ENCODE data around the gene SYNPO.

Gene SYNPO

DNA sequence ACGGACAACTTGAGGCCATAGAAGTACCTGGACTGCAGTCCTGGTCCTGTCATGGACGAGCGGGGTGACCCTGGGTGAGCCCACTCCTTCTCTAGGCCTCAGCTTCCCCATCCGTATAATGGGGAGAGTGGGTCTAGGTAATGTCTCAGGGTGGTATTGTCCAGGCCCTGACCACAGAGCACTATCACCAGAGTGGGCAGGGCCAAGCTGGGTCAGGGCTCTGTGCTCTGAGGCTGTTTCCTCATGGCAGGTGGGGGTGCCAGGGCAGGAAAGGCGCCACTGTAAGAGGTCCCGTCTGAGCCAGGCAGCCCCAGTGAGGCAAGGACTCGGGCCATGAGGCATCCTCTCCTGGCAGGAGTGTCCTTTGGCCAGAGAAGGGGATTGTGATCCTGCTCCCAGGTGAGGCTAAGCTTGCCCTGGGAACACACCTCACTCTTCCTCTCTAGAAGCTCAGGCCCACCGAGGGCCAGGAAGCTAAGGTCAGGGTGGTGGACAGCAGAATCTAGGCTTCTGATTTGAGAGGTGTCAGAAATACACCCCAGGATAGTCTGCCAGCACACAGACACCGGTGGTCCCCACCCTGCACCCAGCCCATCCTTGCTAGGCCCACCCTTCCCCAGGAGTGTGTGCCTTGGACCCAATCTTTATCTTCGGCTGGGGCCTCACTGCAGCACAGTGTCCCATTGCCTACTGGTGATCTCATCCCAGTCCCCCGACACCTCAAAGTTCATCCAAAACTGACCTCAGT, 19.1 kb downstream of the SYNPO start:
- no peak for DNase-seq
- no peak for ATAC-seq

DNA sequence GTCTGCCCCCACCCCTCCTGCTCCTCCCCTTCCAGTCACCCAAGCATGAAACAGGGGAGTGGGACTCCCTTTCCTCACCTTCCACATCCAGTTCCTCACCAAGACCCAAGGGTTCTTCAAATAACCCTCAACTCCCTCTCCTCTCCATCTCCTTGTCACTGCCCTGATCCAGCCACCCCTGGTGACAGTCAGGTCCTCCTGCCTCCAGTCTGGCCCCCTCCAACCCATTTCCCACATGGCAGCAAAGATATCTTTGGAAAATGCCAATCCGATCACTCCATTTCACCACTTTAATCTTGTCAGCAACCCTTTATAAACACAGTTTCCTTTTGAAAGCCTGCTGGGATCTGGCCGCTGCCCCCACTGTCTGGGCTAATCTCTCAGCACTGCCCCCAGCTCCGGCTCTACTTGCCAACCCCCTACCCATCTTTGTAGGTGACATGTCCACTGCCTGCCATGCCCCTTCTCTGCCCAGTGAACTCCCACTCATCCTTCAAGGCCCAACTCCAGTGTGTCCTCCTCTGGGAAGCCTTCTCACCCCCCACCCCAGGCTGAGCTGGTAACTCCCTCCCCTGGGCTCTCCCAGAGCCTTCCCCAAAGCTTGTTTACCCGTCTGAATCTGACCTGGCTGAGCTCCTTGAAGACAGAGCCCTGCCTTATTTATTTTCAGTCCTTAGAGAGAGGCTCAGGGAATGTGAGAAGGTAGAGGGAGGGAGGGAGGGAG, 19.8 kb downstream of the SYNPO start:
- DNase-seq (no peak), ATAC-seq (no peak)

DNA sequence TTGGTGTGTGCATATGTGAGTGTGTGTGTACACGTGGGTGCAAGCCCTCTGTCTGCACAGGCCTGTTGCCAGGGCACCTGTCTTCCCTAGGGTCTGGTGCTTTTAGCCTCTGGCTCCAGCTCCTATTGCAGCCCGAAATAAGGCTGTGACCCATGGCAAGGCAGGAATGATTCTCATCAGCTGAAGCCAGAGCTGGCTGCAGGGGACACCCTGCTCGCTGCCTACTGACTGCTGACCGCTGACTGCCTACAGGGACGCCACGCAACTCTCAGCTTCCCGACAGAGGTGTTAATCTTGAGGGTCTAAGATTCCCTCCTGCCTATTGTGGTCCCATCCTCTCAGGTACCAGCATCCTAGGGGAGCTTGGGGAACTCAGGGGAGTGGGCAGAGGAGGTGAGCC, 20.6 kb downstream of the SYNPO start, which contains the start of gene MYOZ3:
MYOZ3 (plus strand) TSS at position 166 of the 400 bp plus-strand sequence. CDS start 1,691 bp downstream, outside the sequence.
- DNase-seq (no peak), ATAC-seq (no peak)

DNA sequence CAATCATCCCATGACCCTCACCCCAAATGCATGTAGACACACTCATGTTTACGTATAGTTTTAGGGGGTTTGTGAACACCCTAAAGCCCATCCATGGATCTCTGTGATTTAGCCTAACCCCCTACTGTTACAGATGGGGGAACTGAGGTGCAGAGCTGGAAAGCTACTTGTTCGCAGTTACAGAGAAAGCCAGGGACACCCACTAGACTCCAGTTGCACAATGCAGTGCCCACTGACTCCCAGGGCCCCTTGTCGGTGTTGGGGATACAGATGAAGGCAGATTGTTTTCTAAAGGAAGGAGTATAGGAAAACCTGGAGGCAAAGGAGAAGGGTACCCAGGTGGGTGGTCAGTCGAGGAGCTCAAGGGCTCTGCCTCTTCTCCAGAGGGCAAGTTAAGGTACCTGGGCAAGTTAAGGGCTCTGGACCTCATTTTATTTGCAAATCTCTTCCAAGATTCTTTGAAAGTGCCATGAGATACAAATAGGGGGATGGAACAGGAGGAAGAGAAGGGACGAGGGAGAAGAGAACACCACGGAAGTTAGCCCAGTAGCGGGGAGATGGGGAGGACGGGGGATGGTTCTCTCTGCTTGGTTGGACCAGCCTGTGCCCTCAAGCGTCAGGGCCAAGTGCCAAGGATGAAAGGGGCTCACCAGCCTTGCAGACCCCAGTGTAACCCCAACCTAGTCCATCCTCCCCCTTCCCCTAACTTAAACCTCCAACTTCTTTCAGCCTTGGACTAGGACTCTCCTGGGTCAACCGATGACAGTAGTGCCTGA, 21.5 kb downstream of the SYNPO start:
- DNase-seq (no peak), ATAC-seq (no peak)

DNA sequence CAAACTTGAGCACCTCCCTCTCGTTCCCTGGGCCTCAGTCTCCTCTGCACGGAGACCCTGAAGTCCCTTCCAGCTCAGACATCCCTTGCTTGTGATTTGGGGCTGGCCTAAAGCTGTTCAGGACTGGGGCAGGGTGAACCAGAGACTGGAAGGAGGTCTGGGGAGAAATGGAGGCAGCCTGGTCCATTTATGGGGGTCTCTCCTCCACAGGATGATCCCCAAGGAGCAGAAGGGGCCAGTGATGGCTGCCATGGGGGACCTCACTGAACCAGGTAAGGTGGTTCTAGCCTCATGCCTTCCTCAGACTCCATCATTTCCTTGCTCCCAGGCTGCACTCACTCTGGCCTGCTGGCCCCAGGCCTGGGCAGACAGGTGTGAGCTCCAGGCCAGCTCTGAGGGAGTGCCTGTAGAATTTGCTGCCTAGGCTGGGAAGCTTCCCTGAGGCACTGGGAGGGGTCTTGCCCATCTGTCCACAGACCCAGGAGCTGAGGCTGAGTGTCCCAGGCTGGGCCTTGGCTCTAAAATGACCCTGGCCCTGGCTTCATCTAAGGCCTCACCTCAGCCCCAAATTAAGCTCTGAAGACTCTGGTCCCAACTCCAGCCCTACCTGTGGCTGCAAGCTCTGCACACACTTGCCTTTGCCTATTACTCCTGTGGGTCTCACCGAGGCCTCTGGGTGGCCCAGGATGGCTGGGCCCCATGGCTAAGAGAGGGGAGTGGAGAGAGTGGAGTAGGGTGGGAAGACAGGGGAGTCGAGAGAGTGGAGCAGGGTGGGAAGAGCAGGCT, 22.5 kb downstream of the SYNPO start:
- DNase-seq (no peak), ATAC-seq (no peak)

DNA sequence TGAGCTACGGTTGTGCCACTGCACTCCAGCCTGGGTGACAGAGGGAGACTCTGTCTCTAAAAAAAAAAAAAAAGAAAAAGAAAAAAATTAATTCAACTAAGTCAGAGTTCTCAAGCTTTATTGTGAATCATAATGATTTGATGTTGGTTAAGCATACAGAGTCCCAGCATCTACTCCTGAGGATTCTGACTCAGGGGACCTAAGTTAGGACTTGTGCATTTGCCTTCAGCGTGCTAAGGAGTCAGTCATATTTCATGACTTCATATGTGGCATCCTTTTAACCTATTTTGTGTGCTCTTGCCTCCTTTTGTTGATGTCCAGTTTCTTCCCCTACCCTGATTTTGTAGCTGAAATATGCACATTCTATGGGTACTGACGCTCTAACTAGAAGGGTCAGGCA, 23.5 kb downstream of the SYNPO start:
- ATAC-seq = no peak
- DNase-seq = no peak

DNA sequence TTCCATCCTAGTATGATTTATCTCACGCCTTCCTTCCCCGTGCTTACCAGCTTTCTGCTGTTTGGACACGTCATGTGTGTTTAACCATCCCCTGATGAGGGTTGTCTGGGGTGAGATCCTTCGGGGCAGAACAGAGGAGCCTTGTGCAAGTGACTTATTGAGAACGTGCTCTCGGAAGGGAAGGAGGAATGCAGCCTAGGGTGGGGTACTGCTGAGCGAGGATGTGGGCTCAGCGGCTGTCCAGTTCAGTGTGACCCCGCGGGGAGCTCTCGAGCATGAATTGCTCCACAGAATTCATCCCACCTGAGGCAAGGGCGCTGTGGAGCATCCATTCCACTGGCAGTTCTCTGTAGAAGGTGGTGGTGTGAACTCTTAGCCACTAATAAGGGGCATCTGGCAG, 24.6 kb downstream of the SYNPO start:
- ATAC-seq (no peak), DNase-seq (no peak)

DNA sequence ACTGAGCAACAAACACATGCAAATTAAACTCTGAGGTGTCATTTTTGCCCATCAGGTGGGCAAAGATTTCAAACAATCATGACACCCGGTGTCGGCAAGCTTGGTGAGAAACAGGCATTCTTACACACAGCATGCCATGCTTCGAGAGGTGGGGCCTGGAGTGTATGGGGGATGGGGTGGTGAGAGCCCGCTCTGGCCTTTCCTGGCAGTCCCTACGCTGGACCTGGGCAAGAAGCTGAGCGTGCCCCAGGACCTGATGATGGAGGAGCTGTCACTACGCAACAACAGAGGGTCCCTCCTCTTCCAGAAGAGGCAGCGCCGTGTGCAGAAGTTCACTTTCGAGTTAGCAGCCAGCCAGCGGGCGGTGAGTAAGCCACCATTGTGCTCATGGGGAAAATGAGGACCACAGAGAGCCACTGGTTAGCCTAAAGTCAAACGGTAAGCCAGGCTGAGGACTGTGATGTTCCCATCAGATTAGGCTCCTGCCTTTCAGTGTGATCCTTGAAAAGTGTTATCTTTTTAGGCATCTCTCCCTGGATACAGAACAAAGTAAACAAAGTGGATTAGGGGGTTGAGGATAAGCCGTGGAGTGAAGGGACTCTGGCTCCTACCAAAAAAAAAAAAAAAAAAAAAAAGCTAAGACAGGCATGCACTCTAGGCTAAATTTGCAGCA, 30.0 kb downstream of the SYNPO start:
- DNase-seq (no peak), ATAC-seq (no peak)

DNA sequence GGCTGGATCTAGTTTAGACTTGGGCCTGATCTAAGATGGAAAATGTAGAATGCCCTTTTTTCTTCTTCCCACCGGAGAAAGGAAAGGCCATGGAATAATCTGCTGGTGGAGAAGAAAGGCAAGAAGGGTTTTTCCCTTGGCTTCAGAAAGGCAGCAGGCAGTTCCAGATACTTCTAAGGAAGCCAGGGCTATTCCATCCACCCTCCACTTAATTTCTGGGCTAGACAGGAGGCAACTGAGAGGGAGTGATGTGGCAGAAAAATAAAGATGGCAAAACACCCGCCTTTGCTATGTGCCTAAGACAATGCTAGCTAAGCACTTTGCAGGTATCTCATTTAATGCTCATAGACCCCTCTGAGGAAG, 30.5 kb downstream of the SYNPO start:
- no peak for DNase-seq
- no peak for ATAC-seq

DNA sequence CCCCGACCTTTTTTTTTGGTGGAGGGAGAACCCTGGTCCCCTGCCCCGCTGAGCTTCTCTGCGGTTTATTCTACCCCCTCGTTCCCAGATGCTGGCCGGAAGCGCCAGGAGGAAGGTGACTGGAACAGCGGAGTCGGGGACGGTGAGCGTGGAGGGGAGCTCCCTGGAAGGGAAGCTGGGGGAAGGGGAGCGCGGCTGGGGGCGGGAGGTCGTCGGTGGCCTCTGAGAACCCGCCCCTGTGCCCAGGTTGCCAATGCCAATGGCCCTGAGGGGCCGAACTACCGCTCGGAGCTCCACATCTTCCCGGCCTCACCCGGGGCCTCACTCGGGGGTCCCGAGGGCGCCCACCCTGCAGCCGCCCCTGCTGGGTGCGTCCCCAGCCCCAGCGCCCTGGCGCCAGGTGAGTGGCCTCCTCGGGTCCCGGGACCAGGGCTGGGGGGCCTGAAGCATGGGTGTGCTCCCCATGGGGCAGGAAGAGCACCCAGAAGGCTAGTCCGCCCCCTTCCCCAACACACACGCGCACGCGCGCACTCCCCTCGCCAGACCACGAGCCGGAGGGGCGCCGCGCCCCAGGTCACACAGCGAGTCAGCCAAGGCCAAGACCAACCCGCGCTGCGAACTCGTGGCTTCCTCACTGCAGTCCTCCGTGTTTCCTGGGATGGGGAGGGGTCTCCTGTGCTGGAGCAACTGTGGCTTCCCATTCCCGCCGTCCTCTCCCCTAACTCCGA, 31.2 kb downstream of the SYNPO start:
- ATAC-seq (peak; percentile 36), DNase-seq (peak; percentile 30)

DNA sequence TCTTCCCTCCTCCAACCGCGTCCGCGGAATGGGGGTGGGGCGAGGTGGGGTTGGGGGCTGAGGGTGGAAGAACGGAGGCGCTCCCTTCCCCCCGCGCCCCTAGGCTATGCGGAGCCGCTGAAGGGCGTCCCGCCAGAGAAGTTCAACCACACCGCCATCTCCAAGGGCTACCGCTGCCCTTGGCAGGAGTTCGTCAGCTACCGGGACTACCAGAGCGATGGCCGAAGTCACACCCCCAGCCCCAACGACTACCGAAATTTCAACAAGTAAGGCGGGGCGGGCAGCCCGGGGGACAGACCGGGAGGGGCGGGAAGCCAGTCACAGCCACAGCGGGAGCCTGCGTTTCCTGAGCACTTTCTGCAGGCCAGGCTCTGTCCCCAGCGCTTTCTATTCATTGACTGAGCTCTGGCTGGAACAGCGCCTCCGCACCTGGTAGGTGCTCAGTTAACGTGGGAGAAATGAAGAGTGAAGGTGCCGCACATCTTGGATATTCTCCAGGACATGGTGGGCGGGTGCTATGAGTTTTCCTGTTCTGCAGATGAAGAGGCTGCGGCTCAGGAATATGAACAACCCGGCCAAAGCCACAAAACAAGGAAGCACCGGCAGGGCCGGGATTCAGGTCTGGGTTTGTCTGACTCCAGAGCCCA, 31.9 kb downstream of the SYNPO start:
- peak; percentile 24 for DNase-seq

DNA sequence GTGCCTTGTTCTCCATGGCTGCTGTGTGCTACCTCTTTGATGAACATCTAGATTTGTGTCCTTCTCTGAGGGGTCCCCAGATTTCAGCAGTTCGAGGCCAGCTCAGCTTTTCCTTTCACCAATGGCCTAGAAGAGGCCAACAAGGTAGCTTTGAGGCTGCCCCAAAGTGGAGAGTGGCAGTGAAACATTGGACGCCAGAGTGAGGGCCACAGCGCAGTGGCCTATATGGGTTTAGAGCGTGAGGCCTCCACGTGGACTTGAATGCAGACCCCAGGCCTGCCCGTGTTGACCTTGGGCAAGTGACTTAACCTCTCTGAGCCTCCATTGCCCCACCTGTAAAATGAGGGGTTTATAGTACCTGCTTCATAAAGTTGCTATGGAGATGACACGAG, 32.4 kb downstream of the SYNPO start:
- no peak for ATAC-seq
- DNase-seq = no peak

More for the DNA sequence above, 31.9 kb downstream of the SYNPO start:
- peak; percentile 65 for ATAC-seq

DNA sequence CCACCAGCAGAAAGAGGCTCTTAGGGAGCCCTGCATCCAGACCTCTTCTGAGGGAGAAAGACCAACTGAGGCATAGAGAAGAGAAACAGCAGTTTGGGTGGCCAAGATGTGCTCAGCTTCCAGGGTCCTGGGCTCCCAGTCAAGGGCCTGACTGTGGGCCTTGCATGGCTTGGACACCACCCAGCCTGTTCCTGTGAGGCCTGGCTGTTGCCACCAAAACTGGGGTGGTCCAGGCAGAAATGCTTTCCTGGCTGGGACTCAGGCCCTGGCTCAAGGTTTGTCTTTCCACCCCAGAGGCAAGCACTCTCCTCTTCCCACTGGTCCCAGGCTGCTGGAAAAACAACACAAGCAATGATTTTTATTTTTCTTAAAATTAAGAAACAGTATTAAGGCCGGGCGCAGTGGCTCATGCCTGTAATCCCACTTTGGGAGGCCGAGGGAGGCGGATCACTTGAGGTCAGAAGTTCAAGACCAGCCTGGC, 33.9 kb downstream of the SYNPO start:
- ATAC-seq (no peak), DNase-seq (no peak)

DNA sequence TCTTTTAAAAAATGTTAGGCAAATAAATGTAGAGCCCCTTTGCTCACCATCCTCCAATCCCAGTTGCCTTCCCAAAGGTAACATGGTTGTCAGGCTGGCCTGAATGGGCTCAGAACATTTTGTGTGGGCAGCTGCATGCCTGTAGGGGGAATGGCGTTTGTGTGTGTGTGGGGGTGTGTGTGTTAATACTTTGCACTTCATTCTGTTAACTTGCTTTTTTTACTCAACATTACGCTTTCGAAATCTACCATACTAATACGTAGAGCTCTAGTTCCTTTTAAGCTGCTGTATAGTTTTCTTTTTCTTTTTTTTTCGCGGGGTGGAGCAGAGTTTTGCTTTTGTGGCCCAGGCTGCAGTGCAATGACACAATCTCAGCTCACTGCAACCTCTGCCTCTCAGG, 34.6 kb downstream of the SYNPO start:
- no peak for DNase-seq

DNA sequence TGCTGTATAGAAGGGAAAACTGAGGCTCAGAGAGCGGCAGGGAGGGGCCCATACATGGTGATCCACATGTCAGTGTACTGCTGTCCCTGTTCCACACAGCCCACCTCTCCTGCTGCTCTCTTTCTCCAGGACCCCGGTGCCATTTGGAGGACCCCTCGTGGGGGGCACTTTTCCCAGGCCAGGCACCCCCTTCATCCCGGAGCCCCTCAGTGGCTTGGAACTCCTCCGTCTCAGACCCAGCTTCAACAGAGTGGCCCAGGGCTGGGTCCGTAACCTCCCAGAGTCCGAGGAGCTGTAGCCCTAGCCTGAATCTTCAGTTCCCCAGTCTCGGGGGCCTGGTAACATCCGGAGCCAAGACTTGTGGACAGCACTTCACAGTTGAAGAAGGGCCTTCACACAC, 36.1 kb downstream of the SYNPO start:
- ATAC-seq (no peak), DNase-seq (no peak)

More for the DNA sequence above, 34.6 kb downstream of the SYNPO start:
- no peak for ATAC-seq

DNA sequence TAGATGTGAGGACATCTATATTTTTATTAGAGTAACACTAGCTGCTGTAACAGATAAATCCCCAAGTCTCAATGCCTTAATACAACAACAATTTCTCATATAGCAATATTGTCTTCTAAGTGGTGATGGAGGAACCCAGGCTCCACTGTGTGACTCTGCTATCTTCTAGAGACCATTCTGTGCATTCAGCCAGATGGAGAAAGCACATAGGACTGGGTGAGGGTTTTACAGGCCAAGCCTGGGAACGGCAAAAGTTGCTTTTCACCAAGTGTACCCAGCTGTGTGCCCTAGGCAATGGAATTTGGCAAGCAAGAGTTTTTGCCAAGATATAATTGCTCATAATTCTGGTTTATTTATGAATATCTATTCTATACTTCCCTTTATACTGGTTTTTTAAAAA, 48.7 kb downstream of the SYNPO start:
- no peak for ATAC-seq
- DNase-seq = no peak

DNA sequence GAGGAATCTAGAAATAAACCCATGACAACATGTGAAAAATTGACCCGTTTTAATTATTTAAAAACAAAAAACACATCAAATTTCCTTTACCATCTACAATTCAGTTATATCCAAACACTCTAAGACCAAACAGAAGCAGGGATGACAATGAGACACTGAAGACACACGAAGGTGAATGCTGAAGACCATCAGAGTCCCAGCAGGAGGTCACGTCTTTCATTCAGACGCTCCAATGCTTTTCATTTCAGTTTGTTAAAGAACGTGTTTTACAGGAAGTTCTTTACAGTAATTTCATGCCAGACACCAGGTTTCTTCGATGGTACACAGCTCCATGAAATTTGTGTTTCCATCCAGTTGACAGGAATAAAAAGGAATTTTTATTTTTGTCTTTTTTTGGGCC, 50.3 kb downstream of the SYNPO start:
- ATAC-seq (no peak), DNase-seq (no peak)

DNA sequence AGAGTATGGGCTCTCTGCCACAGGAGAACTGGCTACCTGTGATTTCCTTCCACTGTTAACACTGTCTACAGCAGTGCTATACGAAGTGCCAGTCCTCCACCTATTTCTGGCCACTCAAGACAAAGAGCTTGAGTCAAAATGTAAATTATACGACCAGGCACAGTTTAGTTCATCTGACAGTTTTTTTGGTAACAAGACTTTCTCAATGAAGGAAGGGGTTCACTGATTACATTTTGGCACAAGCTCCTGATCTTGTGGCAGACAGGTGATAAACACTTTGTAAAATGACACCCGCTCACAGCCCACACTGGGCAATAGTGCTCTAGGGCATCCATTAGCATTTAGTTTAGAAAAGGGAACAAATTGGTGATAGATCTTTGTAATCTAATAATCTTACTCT, 51.8 kb downstream of the SYNPO start:
- DNase-seq (no peak), ATAC-seq (no peak)

DNA sequence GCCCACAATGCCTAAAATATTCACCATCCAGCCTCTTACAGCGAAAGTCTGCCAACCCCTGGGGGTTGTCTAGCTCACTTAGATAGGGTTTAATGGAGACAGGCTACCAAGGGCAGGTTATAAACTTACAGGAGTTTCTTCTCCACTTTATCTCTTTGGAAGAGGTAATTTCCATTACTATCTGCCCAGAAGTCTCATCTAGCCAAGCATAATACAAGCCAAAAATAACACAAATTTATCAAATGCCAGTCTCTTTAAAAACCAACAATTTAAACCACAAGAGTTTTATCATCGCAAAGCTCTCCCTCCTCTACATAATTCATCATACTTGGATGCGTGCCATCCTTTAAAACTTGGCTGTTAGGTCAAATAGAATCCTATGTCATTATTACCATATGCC, 54.2 kb downstream of the SYNPO start:
- ATAC-seq (no peak), DNase-seq (no peak)

DNA sequence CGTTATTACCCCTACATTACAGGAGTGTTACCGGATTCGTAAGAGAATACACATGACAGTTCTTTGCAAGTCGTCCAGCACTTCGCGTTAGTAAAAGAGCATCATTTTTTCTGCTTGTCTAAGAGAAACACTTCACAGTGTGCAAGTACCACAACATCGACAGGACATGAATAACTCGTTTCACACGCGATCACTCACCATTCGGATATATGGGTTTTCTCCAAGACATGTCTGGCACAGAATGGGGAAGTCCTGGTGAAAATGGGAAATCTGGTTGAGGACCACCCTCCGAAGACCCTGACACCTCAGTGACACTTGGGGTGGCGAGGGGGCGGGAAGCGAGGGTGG, 59.8 kb downstream of the SYNPO start:
- DNase-seq (no peak), ATAC-seq (no peak)

Measured in stimulated activated naive CD8-positive, alpha-beta T cell treated with anti-CD3 and anti-CD28 coated beads, Interleukin-15, Interleukin-2, amounts not matched to agents 100 U/mL and 50 U/mL, for 24 hours (primary cell).